IPS-15b (cell line): Measurements from ENCODE around the gene VTCN1.
"Not testable (repeated sequence)": the region's sequence is repeated elsewhere in the genome, so short reads cannot be mapped to it uniquely, and the experiment has no call there.

ENCODE experiments used
- H3K27me3 ChIP-seq: one replicate; pipeline ENCODE4 v1.6.1; 2013; ENCODE audit warnings: low read length; ENCODE audit not compliant: control insufficient read depth, insufficient read depth
- H3K36me3 ChIP-seq: one replicate; pipeline ENCODE4 v1.6.1; 2013; ENCODE audit warnings: low read length; ENCODE audit not compliant: control insufficient read depth, insufficient read depth
- H3K4me1 ChIP-seq: one replicate; pipeline ENCODE4 v1.6.1; 2013; ENCODE audit warnings: mild to moderate bottlenecking, low read length; ENCODE audit not compliant: control insufficient read depth, insufficient read depth
- H3K4me3 ChIP-seq: one replicate; pipeline ENCODE4 v1.5.1; 2013; ENCODE audit warnings: low read depth, low read length
- H3K9ac ChIP-seq: one replicate; pipeline ENCODE4 v1.6.1; 2013; ENCODE audit warnings: low read depth, mild to moderate bottlenecking, low read length
- H3K9me3 ChIP-seq: one replicate; pipeline ENCODE4 v1.6.1; 2013; ENCODE audit warnings: mild to moderate bottlenecking, low read length; ENCODE audit not compliant: control insufficient read depth, insufficient read depth

VTCN1 gene

GRCh38 chr1:117101858-117102257 lies 108.9 kb downstream of the VTCN1 start:
- not testable (repeated sequence) for H3K4me1 ChIP-seq, H3K27me3 ChIP-seq, H3K4me3 ChIP-seq, H3K9ac ChIP-seq, H3K9me3 ChIP-seq
- H3K36me3 ChIP-seq = peaks cover 28% of the 10 kb centered on the region

- Histone ChIP-seq H3K4me3 (no peak overlapping the region), H3K9ac (no peak overlapping the region), H3K4me1 (no peaks in the 10 kb centered on the region), H3K36me3 (peaks cover 28% of the 10 kb centered on the region), H3K9me3 (no peaks in the 10 kb centered on the region), H3K27me3 (no peaks in the 10 kb centered on the region)
Measured at GRCh38 chr1:117101334-117101733, 109.4 kb downstream of the VTCN1 start.

- Histone ChIP-seq H3K27me3 (no peaks in the 10 kb centered on the region), H3K4me1 (no peaks in the 10 kb centered on the region), H3K36me3 (peaks cover 45% of the 10 kb centered on the region), H3K4me3 (no peak overlapping the region), H3K9ac (no peak overlapping the region), H3K9me3 (no peaks in the 10 kb centered on the region)
Measured at GRCh38 chr1:117098287-117098890, 112.3 kb downstream of the VTCN1 start.

GRCh38 chr1:117097443-117097842 lies 113.3 kb downstream of the VTCN1 start:
- no peaks in the 10 kb centered on the region for H3K9me3 ChIP-seq
- no peak overlapping the region for H3K4me3 ChIP-seq
- peaks cover 44% of the 10 kb centered on the region for H3K36me3 ChIP-seq
- no peaks in the 10 kb centered on the region for H3K27me3 ChIP-seq
- H3K4me1 ChIP-seq = peaks cover 5% of the 10 kb centered on the region
- H3K9ac ChIP-seq = no peak overlapping the region

GRCh38 chr1:117096951-117097408 lies 113.7 kb downstream of the VTCN1 start:
- Histone ChIP-seq H3K9ac (no peak overlapping the region), H3K4me1 (peaks cover 5% of the 10 kb centered on the region), H3K27me3 (no peaks in the 10 kb centered on the region), H3K4me3 (no peak overlapping the region), H3K9me3 (no peaks in the 10 kb centered on the region), H3K36me3 (peaks cover 44% of the 10 kb centered on the region)

- H3K9ac ChIP-seq = no peak overlapping the region
- no peaks in the 10 kb centered on the region for H3K9me3 ChIP-seq
- H3K36me3 ChIP-seq = peaks cover 41% of the 10 kb centered on the region
- H3K4me1 ChIP-seq = peaks cover 5% of the 10 kb centered on the region
- no peaks in the 10 kb centered on the region for H3K27me3 ChIP-seq
- H3K4me3 ChIP-seq = no peak overlapping the region
Measured at GRCh38 chr1:117094841-117095604, 115.7 kb downstream of the VTCN1 start.

GRCh38 chr1:117093870-117094621 lies 116.7 kb downstream of the VTCN1 start:
- H3K36me3 ChIP-seq = peaks cover 43% of the 10 kb centered on the region

More at GRCh38 chr1:117093870-117094621, 116.7 kb downstream of the VTCN1 start:
- peaks cover 5% of the 10 kb centered on the region for H3K4me1 ChIP-seq
- no peaks in the 10 kb centered on the region for H3K9me3 ChIP-seq
- H3K9ac ChIP-seq = no peak overlapping the region
- no peaks in the 10 kb centered on the region for H3K27me3 ChIP-seq
- no peak overlapping the region for H3K4me3 ChIP-seq
